Neutrophil (primary cell): ENCODE measurements around the gene TPX2.
A peak's percentile ranks its signal among the peaks of the same experiment; 100 is the strongest.

Experiments used
- H3K27ac ChIP-seq: fragments of 200-600 bp; sonication (generic); 2 replicates; pipeline ENCODE4 v1.5.1; 2016; ENCODE audit warnings: mild to moderate bottlenecking, moderate library complexity
- H3K27me3 ChIP-seq: fragments of 200-600 bp; sonication (generic); 2 replicates; pipeline ENCODE4 v1.6.0; 2016; ENCODE audit warnings: mild to moderate bottlenecking
- H3K36me3 ChIP-seq: fragments of 200-600 bp; sonication (generic); 2 replicates; pipeline ENCODE4 v1.5.1; 2017
- H3K4me1 ChIP-seq, 2 experiments: fragments of 200-600 bp in 1 of 2; sonication (generic) in 1 of 2; 1 replicate in 1 of 2; 2 replicates in 1 of 2; pipeline versions ENCODE4 v1.5.1 to v1.6.1; 2013 to 2016; ENCODE audit warnings: low read depth in 1 of 2, low read length in 1 of 2, mild to moderate bottlenecking in 1 of 2, moderate library complexity in 1 of 2; ENCODE audit not compliant: control insufficient read depth in 1 of 2, insufficient read depth in 1 of 2
- H3K4me3 ChIP-seq, 2 experiments: fragments of 200-600 bp in 1 of 2; sonication (generic) in 1 of 2; 1 replicate in 1 of 2; 2 replicates in 1 of 2; pipeline ENCODE4 v1.5.1; 2013 to 2016; ENCODE audit warnings: low read depth in 1 of 2, low read length in 1 of 2, mild to moderate bottlenecking in 1 of 2, moderate library complexity in 1 of 2
- H3K9me3 ChIP-seq: fragments of 200-600 bp; sonication (generic); 2 replicates; pipeline ENCODE4 v1.5.1; 2016
- CTCF ChIP-seq: fragments of 200-600 bp; sonication (generic); IDR thresholded peaks from 2 replicates; pipeline ENCODE4 v1.5.1; 2016; ENCODE audit warnings: antibody characterized with exemption

TPX2 gene

GRCh38 chr20:31818376-31818908 lies 79.4 kb downstream of the TPX2 start:
- Histone ChIP-seq H3K36me3 (no peaks in the 10 kb centered on the region), H3K9me3 (no peaks in the 10 kb centered on the region), H3K27ac (no peak overlapping the region), H3K4me3 (no peak overlapping the region), H3K4me1 (peaks cover 3 to 7% of the 10 kb centered on the region in 2 experiments), H3K27me3 (peaks cover 8% of the 10 kb centered on the region)
- TF ChIP-seq CTCF = no peak

GRCh38 chr20:31819083-31819784 lies 80.1 kb downstream of the TPX2 start, which contains the start of gene MYLK2:
Gene MYLK2, plus strand, starts transcription at chr20:31819356. Its CDS starts 225 bp downstream, at chr20:31819581.
- Histone ChIP-seq H3K27me3 (peaks cover 8% of the 10 kb centered on the region), H3K27ac (no peak within 1 kb of the TSS), H3K9me3 (no peaks in the 10 kb centered on the region), H3K4me3 (no peak within 1 kb of the TSS), H3K36me3 (no peaks in the 10 kb centered on the region), H3K4me1 (peaks cover 3 to 7% of the 10 kb centered on the region in 2 experiments)
- no peak for TF ChIP-seq CTCF

- Histone ChIP-seq H3K27me3 (peaks cover 8% of the 10 kb centered on the region), H3K9me3 (no peaks in the 10 kb centered on the region), H3K36me3 (no peaks in the 10 kb centered on the region), H3K27ac (no peak overlapping the region), H3K4me3 (no peak overlapping the region), H3K4me1 (peaks cover 3 to 7% of the 10 kb centered on the region in 2 experiments)
- no peak for TF ChIP-seq CTCF
Measured at GRCh38 chr20:31820228-31820627, 81.1 kb downstream of the TPX2 start.

- H3K4me3 ChIP-seq = no peak overlapping the region
- H3K27ac ChIP-seq = no peak overlapping the region
- no peak for TF ChIP-seq CTCF
- H3K9me3 ChIP-seq = no peaks in the 10 kb centered on the region
- no peaks in the 10 kb centered on the region for H3K36me3 ChIP-seq
- H3K4me1 ChIP-seq = peaks cover 3 to 7% of the 10 kb centered on the region in 2 experiments
- peaks cover 8% of the 10 kb centered on the region for H3K27me3 ChIP-seq
Measured at GRCh38 chr20:31821427-31821826, 82.3 kb downstream of the TPX2 start.

- Histone ChIP-seq H3K36me3 (no peaks in the 10 kb centered on the region), H3K9me3 (no peaks in the 10 kb centered on the region), H3K27ac (no peak overlapping the region), H3K4me1 (peaks cover 3 to 7% of the 10 kb centered on the region in 2 experiments), H3K27me3 (peaks cover 8% of the 10 kb centered on the region), H3K4me3 (peak overlapping the region in 1 of 2 experiments; percentile 13)
- peak; percentile 97 for TF ChIP-seq CTCF
Measured at GRCh38 chr20:31822421-31823330, 83.6 kb downstream of the TPX2 start.
